ENCODE measurements around the gene KRTAP1-3. TPM values are rescaled to one million over a fixed set of nuclear protein-coding genes. Genes with fewer than 3 reads are reported as not detected.

The KRTAP1-3 gene
- total and polyA plus RNA-seq, 2 donors: not detected

DNA sequence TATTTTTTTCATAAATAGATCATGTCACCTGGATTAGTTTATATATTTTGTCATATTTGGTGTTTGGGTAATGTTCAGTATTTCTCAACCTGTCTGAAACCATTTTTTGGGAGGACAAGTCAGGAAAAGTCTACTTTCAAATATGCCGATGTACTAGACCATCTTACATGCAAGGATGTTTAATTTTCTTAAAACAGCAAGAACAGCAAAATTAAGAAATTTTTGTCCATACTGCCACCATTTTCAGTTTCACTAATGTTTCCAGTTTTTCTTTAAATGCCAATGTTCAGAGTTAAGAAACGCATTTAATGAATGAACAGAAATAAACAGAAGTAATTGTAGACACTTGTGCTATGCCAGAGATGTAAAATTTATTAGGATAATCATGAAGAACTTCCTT, 41.6 kb downstream of the KRTAP1-3 start:
- H3K36me3 ChIP-seq (ENCODE audit: control insufficient read depth in 2 of 2, insufficient read depth in 2 of 2, low read length in 1 of 2): no peaks in the 10 kb centered on the region
- H3K9me3 ChIP-seq (ENCODE audit: control insufficient read depth in 2 of 2, insufficient read depth in 1 of 2, low read length in 1 of 2): no peaks in the 10 kb centered on the region
- DNase-seq (ENCODE audit: low read depth in 6 of 9, low spot score in 9 of 9): no peak
- 98% methylated on average over 2 of the region's 2 CpGs for WGBS
- H3K4me1 ChIP-seq (ENCODE audit: control insufficient read depth in 2 of 2, insufficient read depth in 2 of 2, low read length in 2 of 2): no peaks in the 10 kb centered on the region
- no peak overlapping the region for H3K27ac ChIP-seq (ENCODE audit: low read depth in 1 of 2, low read length in 1 of 2)
- H3K27me3 ChIP-seq (ENCODE audit: control insufficient read depth in 2 of 2, insufficient read depth in 1 of 2, low read length in 1 of 2): peaks cover 0 to 2% of the 10 kb centered on the region in 2 donors
- no peak overlapping the region for H3K4me3 ChIP-seq (ENCODE audit: low read length in 2 of 2)

DNA sequence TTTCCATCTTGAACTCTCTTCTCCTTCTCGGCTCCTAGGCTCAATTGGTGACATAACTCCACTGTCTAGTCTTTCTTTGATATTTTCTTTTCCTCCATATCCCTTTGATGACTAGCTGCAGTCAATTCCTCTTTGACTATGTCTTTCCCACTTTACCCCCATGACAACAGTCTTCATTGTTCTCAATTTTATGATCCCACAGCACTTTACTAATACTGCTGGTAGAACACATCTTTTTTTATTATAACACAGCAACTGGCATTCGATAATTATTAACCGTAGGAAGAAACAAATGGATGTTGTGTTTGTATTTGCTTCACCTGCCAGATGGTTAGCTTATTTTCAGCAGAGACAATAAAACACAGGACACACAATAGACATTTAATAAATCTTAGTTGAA, 42.0 kb downstream of the KRTAP1-3 start:
- Histone ChIP-seq H3K27me3 (ENCODE audit: control insufficient read depth in 2 of 2, insufficient read depth in 1 of 2, low read length in 1 of 2) (peaks cover 0 to 2% of the 10 kb centered on the region in 2 donors), H3K4me1 (ENCODE audit: control insufficient read depth in 2 of 2, insufficient read depth in 2 of 2, low read length in 2 of 2) (no peaks in the 10 kb centered on the region), H3K27ac (ENCODE audit: low read depth in 1 of 2, low read length in 1 of 2) (no peak overlapping the region), H3K4me3 (ENCODE audit: low read length in 2 of 2) (no peak overlapping the region), H3K36me3 (ENCODE audit: control insufficient read depth in 2 of 2, insufficient read depth in 2 of 2, low read length in 1 of 2) (no peaks in the 10 kb centered on the region), H3K9me3 (ENCODE audit: control insufficient read depth in 2 of 2, insufficient read depth in 1 of 2, low read length in 1 of 2) (no peaks in the 10 kb centered on the region)
- WGBS: 97% methylated on average over 3 of the region's 3 CpGs
- DNase-seq (ENCODE audit: low read depth in 6 of 9, low spot score in 9 of 9): no peak

GRCh38 chr17:40986920-40987319, 47.8 kb downstream of the KRTAP1-3 start:
- no peaks in the 10 kb centered on the region for H3K9me3 ChIP-seq (ENCODE audit: control insufficient read depth in 2 of 2, insufficient read depth in 1 of 2, low read length in 1 of 2)
- no peak overlapping the region for H3K27ac ChIP-seq (ENCODE audit: low read depth in 1 of 2, low read length in 1 of 2)
- no peaks in the 10 kb centered on the region for H3K27me3 ChIP-seq (ENCODE audit: control insufficient read depth in 2 of 2, insufficient read depth in 1 of 2, low read length in 1 of 2)
- H3K4me3 ChIP-seq (ENCODE audit: low read length in 2 of 2): no peak overlapping the region
- 89% methylated on average over 8 of the region's 8 CpGs for WGBS
- H3K4me1 ChIP-seq (ENCODE audit: control insufficient read depth in 2 of 2, insufficient read depth in 2 of 2, low read length in 2 of 2): no peaks in the 10 kb centered on the region
- no peaks in the 10 kb centered on the region for H3K36me3 ChIP-seq (ENCODE audit: control insufficient read depth in 2 of 2, insufficient read depth in 2 of 2, low read length in 1 of 2)
- no peak for DNase-seq (ENCODE audit: low read depth in 6 of 9, low spot score in 9 of 9)

GRCh38 chr17:40984226-40984625, 50.4 kb downstream of the KRTAP1-3 start, which contains the start of gene KRT40:
Gene KRT40 (minus strand): TSS chr17:40984326. CDS start chr17:40984273, 53 bp downstream.
- DNase-seq (ENCODE audit: low read depth in 6 of 9, low spot score in 9 of 9): no peak
- Histone ChIP-seq H3K4me3 (ENCODE audit: low read length in 2 of 2) (no peak within 1 kb of the TSS), H3K36me3 (ENCODE audit: control insufficient read depth in 2 of 2, insufficient read depth in 2 of 2, low read length in 1 of 2) (no peaks in the 10 kb centered on the region), H3K4me1 (ENCODE audit: control insufficient read depth in 2 of 2, insufficient read depth in 2 of 2, low read length in 2 of 2) (no peaks in the 10 kb centered on the region), H3K9me3 (ENCODE audit: control insufficient read depth in 2 of 2, insufficient read depth in 1 of 2, low read length in 1 of 2) (no peaks in the 10 kb centered on the region), H3K27me3 (ENCODE audit: control insufficient read depth in 2 of 2, insufficient read depth in 1 of 2, low read length in 1 of 2) (no peaks in the 10 kb centered on the region), H3K27ac (ENCODE audit: low read depth in 1 of 2, low read length in 1 of 2) (no peak within 1 kb of the TSS)
- 73% methylated on average over 3 of the region's 3 CpGs for WGBS

Other genes with a start within 250 kb of the KRTAP1-3 start
Only the 30 nearest of the 37 such genes appear.
- gene KRT12, start 167.7 kb downstream of the KRTAP1-3 start, total RNA-seq: 0.52 TPM
- gene KRT12, start 167.7 kb downstream of the KRTAP1-3 start, polyA plus RNA-seq: 1.6 TPM
- gene KRT20, start 149.6 kb downstream of the KRTAP1-3 start, total RNA-seq: 0.85 TPM
- 3.8 TPM for gene KRT20, start 149.6 kb downstream of the KRTAP1-3 start, polyA plus RNA-seq
- 1.5 TPM for gene KRT23, start 97.2 kb downstream of the KRTAP1-3 start, total RNA-seq
- 30.7 TPM for gene KRT23, start 97.2 kb downstream of the KRTAP1-3 start, polyA plus RNA-seq
- not detected for gene KRT39, start 67.9 kb downstream of the KRTAP1-3 start, total RNA-seq
- 0.23 TPM for gene KRT39, start 67.9 kb downstream of the KRTAP1-3 start, polyA plus RNA-seq
- gene KRT40, start 50.5 kb downstream of the KRTAP1-3 start, total RNA-seq: 0.09 TPM
- gene KRT40, start 50.5 kb downstream of the KRTAP1-3 start, polyA plus RNA-seq: 0.11 TPM
- gene KRTAP3-3, start 40.7 kb downstream of the KRTAP1-3 start, total RNA-seq: not detected
- 0.87 TPM for gene KRTAP3-3, start 40.7 kb downstream of the KRTAP1-3 start, polyA plus RNA-seq
- gene KRTAP3-2, start 35.0 kb downstream of the KRTAP1-3 start, total RNA-seq: not detected
- gene KRTAP3-2, start 35.0 kb downstream of the KRTAP1-3 start, polyA plus RNA-seq: 0.09 TPM
- gene KRTAP3-1, start 25.7 kb downstream of the KRTAP1-3 start, total RNA-seq: not detected
- 0.09 TPM for gene KRTAP3-1, start 25.7 kb downstream of the KRTAP1-3 start, polyA plus RNA-seq
- not detected for gene KRTAP1-5, start 7.7 kb downstream of the KRTAP1-3 start, total RNA-seq
- 0.05 TPM for gene KRTAP1-5, start 7.7 kb downstream of the KRTAP1-3 start, polyA plus RNA-seq
- not detected for gene KRTAP1-4, start 4.7 kb downstream of the KRTAP1-3 start, total RNA-seq
- not detected for gene KRTAP1-4, start 4.7 kb downstream of the KRTAP1-3 start, polyA plus RNA-seq
- not detected for gene KRTAP1-1, start 6.6 kb upstream of the KRTAP1-3 start, total RNA-seq
- gene KRTAP1-1, start 6.6 kb upstream of the KRTAP1-3 start, polyA plus RNA-seq: 0.14 TPM
- not detected for gene KRTAP2-1, start 12.4 kb upstream of the KRTAP1-3 start, total RNA-seq
- gene KRTAP2-1, start 12.4 kb upstream of the KRTAP1-3 start, polyA plus RNA-seq: 0.05 TPM
- gene KRTAP2-2, start 20.4 kb upstream of the KRTAP1-3 start, total RNA-seq: not detected
- gene KRTAP2-2, start 20.4 kb upstream of the KRTAP1-3 start, polyA plus RNA-seq: not detected
- not detected for gene KRTAP2-3, start 25.2 kb upstream of the KRTAP1-3 start, total RNA-seq
- gene KRTAP2-3, start 25.2 kb upstream of the KRTAP1-3 start, polyA plus RNA-seq: 0.18 TPM
- gene KRTAP2-4, start 31.0 kb upstream of the KRTAP1-3 start, total RNA-seq: not detected
- gene KRTAP2-4, start 31.0 kb upstream of the KRTAP1-3 start, polyA plus RNA-seq: not detected
- gene KRTAP4-7, start 49.3 kb upstream of the KRTAP1-3 start, total RNA-seq: not detected
- gene KRTAP4-7, start 49.3 kb upstream of the KRTAP1-3 start, polyA plus RNA-seq: not detected
- not detected for gene KRTAP4-8, start 63.3 kb upstream of the KRTAP1-3 start, total RNA-seq
- 0.02 TPM for gene KRTAP4-8, start 63.3 kb upstream of the KRTAP1-3 start, polyA plus RNA-seq
- gene KRTAP4-16, start 67.3 kb upstream of the KRTAP1-3 start, total RNA-seq: not detected
- gene KRTAP4-16, start 67.3 kb upstream of the KRTAP1-3 start, polyA plus RNA-seq: not detected
- not detected for gene KRTAP4-9, start 70.5 kb upstream of the KRTAP1-3 start, total RNA-seq
- not detected for gene KRTAP4-9, start 70.5 kb upstream of the KRTAP1-3 start, polyA plus RNA-seq
- gene KRTAP4-11, start 83.5 kb upstream of the KRTAP1-3 start, total RNA-seq: not detected
- gene KRTAP4-11, start 83.5 kb upstream of the KRTAP1-3 start, polyA plus RNA-seq: not detected
- not detected for gene KRTAP4-12, start 89.3 kb upstream of the KRTAP1-3 start, total RNA-seq
- gene KRTAP4-12, start 89.3 kb upstream of the KRTAP1-3 start, polyA plus RNA-seq: not detected
- not detected for gene KRTAP4-6, start 105.7 kb upstream of the KRTAP1-3 start, total RNA-seq
- not detected for gene KRTAP4-6, start 105.7 kb upstream of the KRTAP1-3 start, polyA plus RNA-seq
- not detected for gene KRTAP4-5, start 115.0 kb upstream of the KRTAP1-3 start, total RNA-seq
- not detected for gene KRTAP4-5, start 115.0 kb upstream of the KRTAP1-3 start, polyA plus RNA-seq
- not detected for gene KRTAP4-4, start 125.9 kb upstream of the KRTAP1-3 start, total RNA-seq
- gene KRTAP4-4, start 125.9 kb upstream of the KRTAP1-3 start, polyA plus RNA-seq: not detected
- not detected for gene KRTAP4-3, start 133.3 kb upstream of the KRTAP1-3 start, total RNA-seq
- not detected for gene KRTAP4-3, start 133.3 kb upstream of the KRTAP1-3 start, polyA plus RNA-seq
- gene KRTAP4-2, start 143.3 kb upstream of the KRTAP1-3 start, total RNA-seq: not detected
- gene KRTAP4-2, start 143.3 kb upstream of the KRTAP1-3 start, polyA plus RNA-seq: not detected
- not detected for gene KRTAP4-1, start 150.0 kb upstream of the KRTAP1-3 start, total RNA-seq
- not detected for gene KRTAP4-1, start 150.0 kb upstream of the KRTAP1-3 start, polyA plus RNA-seq
- not detected for gene KRTAP9-1, start 155.0 kb upstream of the KRTAP1-3 start, total RNA-seq
- not detected for gene KRTAP9-1, start 155.0 kb upstream of the KRTAP1-3 start, polyA plus RNA-seq
- not detected for gene KRTAP9-2, start 191.8 kb upstream of the KRTAP1-3 start, total RNA-seq
- gene KRTAP9-2, start 191.8 kb upstream of the KRTAP1-3 start, polyA plus RNA-seq: not detected
- not detected for gene KRTAP9-3, start 197.6 kb upstream of the KRTAP1-3 start, total RNA-seq
- gene KRTAP9-3, start 197.6 kb upstream of the KRTAP1-3 start, polyA plus RNA-seq: not detected

Data from thymus (tissue), 11 donors.